Kidney glomerular epithelial cell (primary cell): Measurements from ENCODE around the gene PEBP1.
A peak's percentile ranks its signal among the peaks of the same experiment; 100 is the strongest.
"Not testable (repeated sequence)": the region's sequence is repeated elsewhere in the genome, so short reads cannot be mapped to it uniquely, and the experiment has no call there.

Experiments
- DNase-seq: peaks from one replicate; lab custom pipeline; 2025; lab: John Stamatoyannopoulos, UW

The PEBP1 gene

GRCh38 chr12:118135788-118136558 is at the start of gene PEBP1:
TSS of gene PEBP1 (plus strand) at chr12:118136124. CDS start at chr12:118136210, 86 bp downstream.
- DNase-seq: peak; percentile 91

- no peak for DNase-seq
These were observed 46.1 kb upstream of the PEBP1 start for GRCh38 chr12:118089782-118090181.

GRCh38 chr12:118094039-118094438 is 41.9 kb upstream of the PEBP1 start:
- no peak for DNase-seq

- no peak for DNase-seq
These were observed 37.5 kb upstream of the PEBP1 start for GRCh38 chr12:118098401-118098800.

- DNase-seq: no peak
These were observed 36.8 kb upstream of the PEBP1 start for GRCh38 chr12:118098911-118099671.

GRCh38 chr12:118101051-118101450 is 34.9 kb upstream of the PEBP1 start:
- no peak for DNase-seq

- peak; percentile 83 for DNase-seq
These were observed 33.9 kb upstream of the PEBP1 start for GRCh38 chr12:118102070-118102469.

GRCh38 chr12:118102609-118103008 is 33.3 kb upstream of the PEBP1 start:
- no peak for DNase-seq

GRCh38 chr12:118103201-118103600 is 32.7 kb upstream of the PEBP1 start:
- DNase-seq: no peak

GRCh38 chr12:118103601-118104382 is 32.1 kb upstream of the PEBP1 start, which contains the start of gene VSIG10:
TSS of gene VSIG10 (minus strand) at chr12:118104011. CDS start at chr12:118103671, 340 bp downstream.
- peak; percentile 27 for DNase-seq

GRCh38 chr12:118107011-118107410 is 28.9 kb upstream of the PEBP1 start:
- DNase-seq: no peak

- DNase-seq: no peak
These were observed 28.2 kb upstream of the PEBP1 start for GRCh38 chr12:118107694-118108093.

- DNase-seq: no peak
These were observed 26.8 kb upstream of the PEBP1 start for GRCh38 chr12:118109088-118109487.

GRCh38 chr12:118119449-118119879 is 16.5 kb upstream of the PEBP1 start:
- DNase-seq: no peak

- DNase-seq: peak; percentile 47
These were observed 15.2 kb upstream of the PEBP1 start for GRCh38 chr12:118120579-118121363.

- no peak for DNase-seq
These were observed 13.7 kb upstream of the PEBP1 start for GRCh38 chr12:118122264-118122663.

- DNase-seq: no peak
These were observed 11.5 kb upstream of the PEBP1 start for GRCh38 chr12:118124333-118124874.

- no peak for DNase-seq
These were observed 10.2 kb upstream of the PEBP1 start for GRCh38 chr12:118125743-118126118.

- DNase-seq: no peak
These were observed 9.7 kb upstream of the PEBP1 start for GRCh38 chr12:118126119-118126757.

GRCh38 chr12:118127867-118128266 is 8.1 kb upstream of the PEBP1 start:
- DNase-seq: no peak

- not testable (repeated sequence) for DNase-seq
These were observed 6.5 kb upstream of the PEBP1 start for GRCh38 chr12:118129436-118129835.
